SK-N-SH treated with all-trans-retinoic acid at 6 μM for 48 hours (cell line): ENCODE data around the gene KRTAP12-2.

Source experiments
- ATAC-seq: fragments of 200-7000 bp; cut with Tn5 transposase; 3 replicates; pipeline ENCODE4 v1.9.1; 2020; ENCODE audit warnings: mild to moderate bottlenecking, moderate library complexity
- ARNTL ChIP-seq: fragments of 450-650 bp; formaldehyde crosslinking; IDR thresholded peaks from 2 replicates; pipeline ENCODE4 v1.5.0; 2020; ENCODE audit warnings: low read depth, mild to moderate bottlenecking, moderate library complexity, borderline replicate concordance
- BACH2 ChIP-seq: fragments of 250-450 bp; sonication (Bioruptor Pico); IDR thresholded peaks from 2 replicates; pipeline ENCODE4 v1.9.0; 2021; ENCODE audit warnings: mild to moderate bottlenecking, borderline replicate concordance
- GLIS3 ChIP-seq: fragments of 250-450 bp; sonication (Bioruptor Pico); IDR thresholded peaks from 2 replicates; pipeline ENCODE4 v1.5.0; 2020; ENCODE audit warnings: mild to moderate bottlenecking, moderate library complexity
- OSR1 ChIP-seq: fragments of 250-450 bp; sonication (Bioruptor Pico); IDR thresholded peaks from 2 replicates; pipeline ENCODE4 v1.8.0; 2022; ENCODE audit warnings: moderate library complexity, mild to moderate bottlenecking, inconsistent platforms
- PATZ1 ChIP-seq: fragments of 250-450 bp; sonication (Bioruptor Pico); IDR thresholded peaks from 2 replicates; pipeline ENCODE4 v1.8.0; 2020; ENCODE audit warnings: mild to moderate bottlenecking, moderate library complexity, borderline replicate concordance
- POU6F1 ChIP-seq: fragments of 250-450 bp; sonication (Bioruptor Pico); IDR thresholded peaks from 2 replicates; pipeline ENCODE4 v1.8.0; 2021; ENCODE audit warnings: low read depth, mild to moderate bottlenecking, moderate library complexity, borderline replicate concordance
- TCF4 ChIP-seq: fragments of 250-450 bp; sonication (Bioruptor Pico); IDR thresholded peaks from 2 replicates; pipeline ENCODE4 v1.8.0; 2021; ENCODE audit warnings: mild to moderate bottlenecking, moderate library complexity, borderline replicate concordance
- TOX ChIP-seq: fragments of 250-450 bp; sonication (Bioruptor Pico); IDR thresholded peaks from 2 replicates; pipeline ENCODE4 v1.8.0; 2021; ENCODE audit warnings: mild to moderate bottlenecking, moderate library complexity, borderline replicate concordance
- TSHZ2 ChIP-seq: fragments of 250-450 bp; sonication (Bioruptor Pico); IDR thresholded peaks from 2 replicates; pipeline ENCODE4 v1.5.0; 2020; ENCODE audit warnings: mild to moderate bottlenecking, moderate library complexity
- ZFP3 ChIP-seq: fragments of 250-450 bp; sonication (Bioruptor Pico); IDR thresholded peaks from 2 replicates; pipeline ENCODE4 v1.5.0; 2020; ENCODE audit warnings: mild to moderate bottlenecking, moderate library complexity
- ZFP30 ChIP-seq: fragments of 450-650 bp; formaldehyde crosslinking; IDR thresholded peaks from 2 replicates; pipeline ENCODE4 v1.5.0; 2022; ENCODE audit warnings: mild to moderate bottlenecking, moderate library complexity
- ZNF565 ChIP-seq: fragments of 450-650 bp; formaldehyde crosslinking; conservative IDR thresholded peaks from 2 replicates; pipeline ENCODE4 v1.5.0; 2020; ENCODE audit warnings: low read depth, mild to moderate bottlenecking, moderate library complexity
- ZNF8 ChIP-seq: fragments of 450-650 bp; formaldehyde crosslinking; IDR thresholded peaks from 2 replicates; pipeline ENCODE4 v1.5.0; 2020; ENCODE audit warnings: mild to moderate bottlenecking, moderate library complexity

Gene KRTAP12-2

GRCh38 chr21:44617071-44617501, 49.6 kb downstream of the KRTAP12-2 start:
- no peak for TF ChIP-seq TCF4
- TF ChIP-seq ZNF565 (CRISPR knock-in tag): no peak
- no peak for TF ChIP-seq PATZ1 (CRISPR knock-in tag)
- TF ChIP-seq OSR1 (CRISPR knock-in tag): no peak
- TF ChIP-seq POU6F1 (CRISPR knock-in tag): no peak
- TF ChIP-seq ARNTL (CRISPR knock-in tag): no peak
- TF ChIP-seq TSHZ2: no peak
- no peak for TF ChIP-seq ZNF8 (CRISPR knock-in tag)
- TF ChIP-seq BACH2: no peak
- no peak for TF ChIP-seq ZFP3 (CRISPR knock-in tag)
- TF ChIP-seq ZFP30 (CRISPR knock-in tag): no peak

GRCh38 chr21:44616591-44616926, 50.2 kb downstream of the KRTAP12-2 start:
- TF ChIP-seq TCF4 (no peak), GLIS3 (CRISPR knock-in tag) (no peak), TOX (no peak)
- TF ChIP-seq, all 23 proteins: peak for 0
- no peak for ATAC-seq

More at GRCh38 chr21:44617071-44617501, 49.6 kb downstream of the KRTAP12-2 start:
- ATAC-seq: no peak
